Neural cell (in vitro differentiated cells): ENCODE data around the gene JADE1.

ENCODE experiments used
- EP300 ChIP-seq: fragments of 450-650 bp; conservative IDR thresholded peaks from 2 replicates; pipeline ENCODE4 v1.6.1; 2014; ENCODE audit warnings: antibody characterized with exemption, mild to moderate bottlenecking, moderate library complexity; ENCODE audit not compliant: poor library complexity, severe bottlenecking
- EZH2 ChIP-seq: fragments of 200-600, 300-800 bp; shearing (Covaris generic), sonication (generic); IDR thresholded peaks from 2 replicates; pipeline ENCODE4 v1.6.1; 2014; ENCODE audit warnings: antibody characterized with exemption, low read length, borderline replicate concordance, mild to moderate bottlenecking; ENCODE audit not compliant: insufficient read depth, poor library complexity, severe bottlenecking
- MXI1 ChIP-seq: fragments of 450-650 bp; conservative IDR thresholded peaks from 2 replicates; pipeline ENCODE4 v1.6.1; 2014; ENCODE audit warnings: antibody characterized with exemption, mild to moderate bottlenecking; ENCODE audit not compliant: poor library complexity, severe bottlenecking
- POLR2AphosphoS5 ChIP-seq: IDR thresholded peaks from 2 replicates; pipeline ENCODE4 v1.6.1; 2012
- RAD21 ChIP-seq: fragments of 450-650 bp; conservative IDR thresholded peaks from 2 replicates; pipeline ENCODE4 v1.6.1; 2014; ENCODE audit warnings: antibody characterized with exemption, mild to moderate bottlenecking, moderate library complexity
- SMC3 ChIP-seq: fragments of 450-650 bp; conservative IDR thresholded peaks from 2 replicates; pipeline ENCODE4 v1.6.1; 2014; ENCODE audit warnings: antibody characterized with exemption, mild to moderate bottlenecking, moderate library complexity; ENCODE audit not compliant: poor library complexity
- TF ChIP-seq, protein P1 (sequence below): fragments of 450-650 bp; IDR thresholded peaks from 2 replicates; pipeline ENCODE4 v1.5.1; 2014; ENCODE audit warnings: antibody characterized with exemption, mild to moderate bottlenecking, moderate library complexity; ENCODE audit not compliant: poor library complexity, severe bottlenecking

DNA sequence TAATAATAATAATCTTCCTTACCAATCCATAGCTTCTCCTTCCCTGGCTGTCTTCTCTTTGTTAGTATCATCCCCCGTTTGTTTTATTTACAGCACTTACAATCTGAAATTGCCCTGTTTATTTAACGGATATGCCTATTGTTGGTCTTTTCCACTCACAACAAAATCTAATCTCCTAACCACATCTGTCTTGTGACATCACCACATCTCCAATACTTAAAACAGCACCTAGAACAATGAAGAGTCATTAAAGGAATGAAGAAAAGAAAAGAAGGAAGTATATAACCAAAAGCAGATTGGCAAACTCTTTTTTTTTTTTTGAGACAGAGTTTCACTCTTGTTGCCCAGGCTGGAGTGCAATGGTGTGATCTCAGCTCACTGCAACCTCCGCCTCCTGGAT is 38.7 kb upstream of the JADE1 start:
- TF ChIP-seq EP300 (no peak), MXI1 (no peak), EZH2 (no peak), SMC3 (no peak), POLR2AphosphoS5 (no peak), RAD21 (no peak)
- TF ChIP-seq, protein P1, sequence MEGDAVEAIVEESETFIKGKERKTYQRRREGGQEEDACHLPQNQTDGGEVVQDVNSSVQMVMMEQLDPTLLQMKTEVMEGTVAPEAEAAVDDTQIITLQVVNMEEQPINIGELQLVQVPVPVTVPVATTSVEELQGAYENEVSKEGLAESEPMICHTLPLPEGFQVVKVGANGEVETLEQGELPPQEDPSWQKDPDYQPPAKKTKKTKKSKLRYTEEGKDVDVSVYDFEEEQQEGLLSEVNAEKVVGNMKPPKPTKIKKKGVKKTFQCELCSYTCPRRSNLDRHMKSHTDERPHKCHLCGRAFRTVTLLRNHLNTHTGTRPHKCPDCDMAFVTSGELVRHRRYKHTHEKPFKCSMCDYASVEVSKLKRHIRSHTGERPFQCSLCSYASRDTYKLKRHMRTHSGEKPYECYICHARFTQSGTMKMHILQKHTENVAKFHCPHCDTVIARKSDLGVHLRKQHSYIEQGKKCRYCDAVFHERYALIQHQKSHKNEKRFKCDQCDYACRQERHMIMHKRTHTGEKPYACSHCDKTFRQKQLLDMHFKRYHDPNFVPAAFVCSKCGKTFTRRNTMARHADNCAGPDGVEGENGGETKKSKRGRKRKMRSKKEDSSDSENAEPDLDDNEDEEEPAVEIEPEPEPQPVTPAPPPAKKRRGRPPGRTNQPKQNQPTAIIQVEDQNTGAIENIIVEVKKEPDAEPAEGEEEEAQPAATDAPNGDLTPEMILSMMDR = no peak
